ENCODE measurements around the gene FCSK.
A peak's percentile ranks its signal among the peaks of the same experiment; 100 is the strongest.
"Not testable (repeated sequence)": the region's sequence is repeated elsewhere in the genome, so short reads cannot be mapped to it uniquely, and the experiment has no call there.

Gene FCSK

DNA sequence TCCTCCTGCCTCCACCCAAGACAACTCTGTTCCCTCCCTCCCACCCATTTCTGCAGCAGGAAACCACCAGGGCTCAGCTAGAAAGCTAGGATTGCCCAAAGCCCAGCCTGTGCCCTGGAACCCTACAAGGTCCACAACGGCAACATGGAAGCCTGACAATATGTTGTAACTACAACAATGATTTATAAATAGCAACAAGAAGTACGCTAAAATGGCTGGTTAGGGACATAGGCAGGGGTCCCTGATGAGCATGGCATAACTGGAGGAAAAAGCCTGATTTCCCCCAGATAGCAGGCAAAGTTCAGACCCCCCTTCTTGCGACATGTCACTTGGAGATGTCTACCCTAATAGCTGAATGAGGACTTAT, 22.1 kb upstream of the FCSK start:
- no peak for DNase-seq (ENCODE audit: low spot score)

DNA sequence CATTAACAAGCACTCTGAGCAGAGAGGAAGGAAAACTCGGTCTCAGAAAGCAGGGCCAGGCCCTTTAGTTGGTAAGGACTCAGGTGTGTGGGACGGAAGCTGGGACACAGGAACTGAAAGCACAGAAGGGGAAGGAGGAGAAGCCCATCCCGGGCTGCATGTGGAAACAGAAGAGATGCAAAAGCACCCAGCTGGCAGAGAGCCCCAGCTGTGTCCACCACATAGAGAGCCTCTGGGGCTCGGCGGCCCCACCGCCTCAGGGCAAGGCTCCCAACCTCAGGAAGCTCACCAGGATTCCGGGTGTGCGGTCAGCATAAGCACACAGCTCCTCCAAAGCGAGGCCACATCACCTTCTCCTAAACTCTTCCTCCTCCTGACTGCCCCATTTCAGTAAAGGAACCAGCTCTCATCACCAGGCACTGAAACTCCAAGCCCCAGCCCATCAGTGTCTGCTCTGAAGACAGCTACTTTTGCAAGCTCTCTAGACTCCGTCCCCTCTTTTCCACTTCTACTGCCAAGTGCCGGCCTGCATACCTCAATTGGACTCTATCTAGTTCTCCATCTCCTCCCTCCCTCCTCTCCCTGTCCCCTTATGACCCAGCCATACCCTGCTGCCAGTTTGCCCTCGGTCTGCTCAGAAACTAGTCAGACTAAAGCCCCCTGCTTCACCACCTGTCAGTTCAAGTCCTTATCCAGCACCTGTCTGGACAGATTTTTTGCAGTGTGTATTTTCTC, 21.5 kb upstream of the FCSK start:
- DNase-seq (ENCODE audit: low spot score), result no peak

DNA sequence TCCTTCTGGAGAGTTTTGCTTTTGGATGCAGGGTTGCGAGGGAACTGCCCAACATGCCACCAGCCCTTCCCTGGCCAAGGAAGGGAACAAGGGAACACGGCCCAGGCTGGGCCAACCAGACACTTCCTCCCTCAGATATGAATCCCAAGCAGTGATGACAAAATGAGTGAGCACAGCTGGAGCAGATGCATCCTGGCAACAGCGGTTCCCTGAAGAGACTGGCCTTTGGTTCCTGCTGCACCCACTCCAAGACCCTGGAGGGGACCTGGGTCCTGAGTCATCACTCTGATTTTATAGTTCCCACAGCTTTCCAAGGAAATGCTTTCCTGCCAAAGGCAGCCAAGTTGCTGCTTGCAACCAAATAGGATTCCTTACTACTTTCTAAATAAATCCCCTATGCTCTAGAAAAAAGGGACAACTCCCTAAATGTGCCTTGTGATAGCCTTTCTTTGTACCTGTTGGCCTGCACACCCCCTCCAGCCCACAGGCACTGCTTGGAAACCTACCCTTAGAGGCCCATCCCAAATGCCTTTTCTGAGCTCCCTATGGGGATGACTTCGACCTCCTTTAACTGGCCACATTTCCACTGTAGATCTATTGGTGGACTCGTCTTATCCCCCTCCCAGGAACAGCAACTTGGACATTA, 20.8 kb upstream of the FCSK start:
- DNase-seq (ENCODE audit: low spot score), result peak; percentile 36

DNA sequence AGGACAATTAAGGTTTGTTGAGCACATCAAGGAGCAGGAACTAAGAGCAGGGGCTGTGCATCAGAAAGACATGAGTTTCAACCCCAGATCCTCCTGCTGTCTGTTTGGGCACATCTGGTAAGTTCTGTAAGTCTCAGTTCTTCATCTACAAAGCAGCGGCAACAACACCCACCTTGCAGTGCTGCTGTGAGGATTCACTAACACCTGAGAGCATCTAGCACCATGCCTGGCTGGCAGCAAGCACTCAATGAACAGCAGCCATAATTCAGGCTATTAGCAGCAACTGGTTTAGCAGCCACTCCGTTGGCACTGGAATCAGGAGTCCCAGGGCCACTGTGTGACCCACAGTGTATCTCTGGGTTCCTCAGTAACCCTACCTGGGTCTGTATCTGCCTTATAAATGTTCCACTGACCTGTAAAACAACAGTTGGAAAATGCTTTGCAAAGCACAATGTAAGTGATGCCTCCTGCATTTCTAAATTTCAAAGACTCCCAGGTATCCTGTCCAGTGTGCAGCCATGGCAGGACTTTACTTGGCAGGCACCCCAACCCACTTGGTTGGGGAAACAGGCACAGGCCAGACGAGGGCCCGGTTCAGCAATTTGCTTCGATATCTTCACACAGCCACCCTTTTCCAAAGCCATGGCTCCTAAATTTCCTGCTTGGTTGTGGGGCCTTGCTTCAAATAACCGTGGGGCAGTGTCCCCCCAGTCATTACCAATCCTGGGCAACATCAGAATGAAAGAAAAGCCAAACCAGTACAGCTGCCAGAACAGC, 19.7 kb upstream of the FCSK start:
- peak; percentile 33 for DNase-seq (ENCODE audit: low spot score)

DNA sequence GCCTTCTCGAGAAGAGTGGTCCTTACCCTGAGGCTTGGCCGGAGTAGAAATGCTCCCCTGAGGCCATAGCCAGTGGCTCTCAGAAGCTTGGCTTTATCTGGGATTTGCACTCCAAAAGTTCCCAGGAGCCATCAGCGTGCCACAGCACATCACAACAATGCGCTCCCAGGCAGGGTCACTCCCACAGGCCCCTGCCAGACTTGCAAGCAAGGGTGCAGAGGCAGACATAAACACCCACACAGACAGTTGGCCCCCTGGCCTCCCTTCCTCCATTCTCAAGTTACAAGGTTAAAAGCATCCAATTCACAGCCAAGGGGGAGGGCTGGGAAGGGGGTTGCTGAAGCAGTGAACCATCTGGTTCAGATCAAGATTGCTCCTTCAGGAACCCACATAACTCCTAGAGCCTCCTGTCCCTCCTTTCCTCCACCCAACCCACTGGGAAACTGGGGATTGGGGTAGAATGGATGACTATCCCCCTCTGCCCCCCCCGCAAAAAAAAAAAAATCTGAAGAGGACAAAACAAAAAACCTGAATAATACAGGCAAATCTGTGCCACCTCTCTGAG, 17.3 kb upstream of the FCSK start:
- DNase-seq (ENCODE audit: low spot score), result peak; percentile 72

DNA sequence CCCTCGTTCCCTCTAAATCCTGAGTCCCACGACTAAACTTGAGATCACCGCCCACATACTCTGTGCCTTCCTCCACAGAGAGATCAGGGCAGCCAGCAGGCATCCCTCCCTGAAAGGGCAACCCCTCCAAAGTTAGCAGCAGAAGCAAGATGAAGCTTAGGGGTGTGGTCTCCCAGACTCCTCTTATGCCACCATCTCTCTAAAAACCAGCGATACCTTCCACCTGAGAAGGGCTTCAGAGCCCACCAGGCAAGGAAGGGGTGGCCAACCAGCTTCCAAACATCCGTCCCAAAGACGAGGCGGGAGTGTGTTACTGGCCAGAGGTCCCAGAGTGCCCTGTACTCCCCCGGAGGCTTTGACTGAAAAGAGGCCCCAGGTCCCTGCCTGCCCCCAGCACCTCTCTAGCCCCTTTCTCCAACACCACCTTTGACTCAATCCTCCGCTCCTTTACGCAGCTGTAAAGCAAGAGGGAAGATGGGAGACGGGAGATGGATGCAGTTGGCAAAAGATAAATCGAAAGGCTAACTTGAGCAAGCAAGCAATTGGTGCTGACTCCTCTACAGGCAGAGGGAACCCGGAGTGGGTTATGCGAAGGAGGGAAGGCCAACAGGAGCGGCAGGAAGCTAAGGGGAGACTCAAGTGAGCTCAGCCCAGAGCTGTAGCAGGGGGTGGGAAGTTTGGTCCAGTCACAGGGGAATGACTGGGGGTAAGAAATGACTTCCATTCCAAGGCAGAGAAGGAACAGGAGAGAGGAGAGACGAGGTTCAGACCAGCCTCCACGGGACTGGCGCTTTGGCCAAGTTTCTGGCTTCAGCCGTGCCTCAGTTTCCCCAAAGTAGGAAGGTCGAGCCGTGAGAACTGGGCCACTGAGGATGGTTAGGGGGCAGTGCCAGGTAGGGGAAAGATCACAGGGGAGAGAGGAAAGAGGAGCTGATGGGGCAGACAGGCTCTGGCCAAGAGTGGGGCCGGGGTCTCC, 16.5 kb upstream of the FCSK start:
- DNase-seq (ENCODE audit: low spot score), result no peak

DNA sequence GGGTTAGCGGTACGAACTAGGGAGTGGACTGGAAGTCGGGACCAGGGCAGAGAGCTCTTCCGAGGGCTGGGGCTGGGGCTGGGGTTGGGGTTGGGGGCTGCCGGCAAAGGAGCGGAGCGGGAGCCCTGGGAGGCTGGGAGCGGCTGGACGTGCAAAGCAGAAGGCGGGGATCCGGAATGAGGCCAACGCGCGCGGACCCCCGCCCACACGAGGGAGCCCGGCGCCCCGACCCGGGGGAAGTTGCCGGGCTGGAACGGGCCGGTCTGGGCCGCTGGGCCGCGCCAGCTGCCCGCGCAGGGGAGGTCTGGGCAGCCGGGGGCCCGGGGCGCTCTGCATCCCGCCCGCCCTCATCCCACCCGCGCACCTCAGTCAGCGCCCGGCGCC, 15.8 kb upstream of the FCSK start:
- DNase-seq (ENCODE audit: low spot score), result peak; percentile 77

DNA sequence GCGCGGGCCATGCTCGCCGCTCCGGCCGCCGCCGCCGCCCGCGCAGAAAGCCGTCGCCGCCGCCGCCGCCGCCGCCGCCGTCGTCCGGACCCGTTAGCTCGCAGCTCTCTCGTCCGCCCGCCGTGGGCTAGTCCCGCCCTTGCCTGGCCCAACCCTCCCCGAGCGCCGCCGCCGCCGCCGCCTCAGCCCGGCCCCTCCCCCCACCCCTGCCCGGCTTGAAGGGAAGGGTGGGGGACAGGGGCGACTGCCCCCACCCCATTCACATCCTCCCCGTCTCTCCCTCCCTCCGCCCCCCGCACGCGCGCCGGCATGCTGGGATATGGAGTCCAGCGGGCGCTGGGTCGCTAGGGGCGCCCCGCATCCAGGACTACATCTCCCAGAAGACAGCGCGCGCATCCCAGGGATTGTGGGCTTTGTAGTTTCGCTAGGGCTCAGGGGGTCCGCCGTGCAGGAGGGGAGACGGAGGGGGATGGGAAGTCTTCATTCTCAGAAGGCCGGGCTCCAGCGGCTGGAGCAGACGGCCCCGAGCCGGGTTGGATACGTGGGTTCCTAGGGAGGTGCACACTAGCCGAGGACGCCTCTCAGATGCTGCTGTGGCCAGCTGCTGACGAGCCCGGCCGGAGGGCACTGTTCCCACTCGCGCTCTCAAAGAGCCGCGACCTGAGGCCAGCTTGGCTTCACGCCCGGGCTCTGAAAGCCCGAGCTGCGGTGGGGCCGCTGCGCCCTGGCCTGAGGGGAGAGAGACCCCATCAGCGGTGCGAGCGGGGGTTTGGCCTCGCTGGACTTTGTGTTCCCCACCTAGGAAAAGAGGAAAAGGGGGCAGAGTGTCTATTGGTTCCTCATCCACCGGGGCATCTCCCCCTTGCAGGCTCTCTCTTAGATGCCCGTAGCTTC, 15.2 kb upstream of the FCSK start, which contains the start of gene ST3GAL2:
ST3GAL2 (minus strand) TSS at position 132 of the 894 bp plus-strand sequence. CDS start 40,570 bp downstream, outside the sequence.
- DNase-seq (ENCODE audit: low spot score), result peak; percentile 98

DNA sequence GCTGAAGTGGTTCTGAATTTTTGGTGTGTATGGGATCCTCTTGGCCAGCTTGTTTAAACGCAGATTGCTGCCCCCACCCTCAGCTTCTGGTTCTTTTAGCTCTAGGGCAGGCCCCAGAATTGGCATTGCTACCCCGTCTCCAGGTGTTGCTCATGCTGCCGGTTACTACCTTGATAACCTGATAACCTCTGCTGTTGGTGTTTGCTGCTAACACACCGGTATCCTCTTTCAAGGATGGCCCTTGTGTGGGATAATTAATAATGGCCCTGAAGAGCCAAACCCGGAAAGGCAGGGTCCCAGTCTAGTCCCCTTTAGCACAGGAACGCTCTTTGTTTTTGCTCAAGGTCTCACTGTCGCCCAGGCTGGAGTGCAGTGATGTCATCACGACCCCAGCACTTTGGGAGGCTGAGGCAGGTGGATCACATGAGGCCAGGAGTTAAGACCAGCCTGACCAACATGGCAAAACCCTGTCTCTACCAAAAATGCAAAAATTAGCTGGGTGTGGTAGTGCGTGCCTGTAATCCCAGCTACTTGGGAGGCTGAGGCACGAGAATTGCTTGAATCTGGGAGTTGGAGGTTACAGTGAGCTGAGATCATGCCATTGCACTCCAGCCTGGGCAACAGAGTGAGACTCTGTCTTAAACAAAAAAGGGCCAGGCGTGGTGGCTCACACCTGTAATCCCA, 14.2 kb upstream of the FCSK start:
- DNase-seq (ENCODE audit: low spot score), result no peak

DNA sequence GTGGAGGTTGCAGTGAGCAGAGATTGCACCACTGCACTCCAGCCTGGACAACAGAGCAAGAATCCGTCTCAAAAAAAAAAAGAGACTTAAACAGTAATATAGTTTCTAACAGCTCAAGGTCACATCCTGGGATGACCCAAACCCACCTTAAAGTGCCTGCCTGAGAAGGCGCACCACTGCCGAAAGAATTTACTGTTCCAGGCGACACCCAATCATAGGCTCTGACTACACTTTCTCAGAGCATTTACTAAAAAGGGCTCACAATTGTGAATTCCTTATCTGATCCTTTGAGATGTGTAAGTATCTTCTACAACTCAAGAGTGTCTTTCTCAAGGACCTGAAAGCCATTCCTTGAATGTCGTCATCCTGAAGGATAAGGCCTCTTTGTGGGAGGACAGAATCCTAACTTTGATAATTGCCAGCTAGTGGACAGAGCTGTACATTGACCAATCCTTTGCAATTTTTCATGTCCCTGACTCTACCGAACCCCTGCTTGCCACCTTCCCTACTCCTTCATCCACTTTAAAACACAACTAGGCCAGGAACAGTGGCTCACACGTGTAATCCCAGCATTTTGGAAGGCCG, 12.9 kb upstream of the FCSK start:
- DNase-seq (ENCODE audit: low spot score), result no peak

DNA sequence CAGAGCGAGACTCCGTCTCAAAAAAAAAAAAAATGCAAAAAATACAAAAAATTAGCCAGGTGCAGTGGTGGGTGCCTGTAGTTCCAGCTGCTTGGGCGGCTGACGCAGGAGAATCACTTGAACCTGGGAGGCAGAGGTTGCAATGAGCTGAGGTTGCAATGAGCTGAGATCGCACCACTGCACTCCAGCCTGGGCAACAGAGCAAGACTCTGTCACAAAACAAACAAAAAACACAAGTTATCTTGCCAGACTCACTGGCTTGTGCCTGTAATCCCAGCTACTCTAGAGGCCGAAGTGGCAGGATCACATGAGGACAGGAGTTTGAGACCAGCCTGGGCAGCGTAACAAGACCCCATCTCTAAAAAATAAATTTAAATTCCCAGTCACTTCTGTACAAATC, 12.1 kb upstream of the FCSK start:
- no peak for DNase-seq (ENCODE audit: low spot score)

DNA sequence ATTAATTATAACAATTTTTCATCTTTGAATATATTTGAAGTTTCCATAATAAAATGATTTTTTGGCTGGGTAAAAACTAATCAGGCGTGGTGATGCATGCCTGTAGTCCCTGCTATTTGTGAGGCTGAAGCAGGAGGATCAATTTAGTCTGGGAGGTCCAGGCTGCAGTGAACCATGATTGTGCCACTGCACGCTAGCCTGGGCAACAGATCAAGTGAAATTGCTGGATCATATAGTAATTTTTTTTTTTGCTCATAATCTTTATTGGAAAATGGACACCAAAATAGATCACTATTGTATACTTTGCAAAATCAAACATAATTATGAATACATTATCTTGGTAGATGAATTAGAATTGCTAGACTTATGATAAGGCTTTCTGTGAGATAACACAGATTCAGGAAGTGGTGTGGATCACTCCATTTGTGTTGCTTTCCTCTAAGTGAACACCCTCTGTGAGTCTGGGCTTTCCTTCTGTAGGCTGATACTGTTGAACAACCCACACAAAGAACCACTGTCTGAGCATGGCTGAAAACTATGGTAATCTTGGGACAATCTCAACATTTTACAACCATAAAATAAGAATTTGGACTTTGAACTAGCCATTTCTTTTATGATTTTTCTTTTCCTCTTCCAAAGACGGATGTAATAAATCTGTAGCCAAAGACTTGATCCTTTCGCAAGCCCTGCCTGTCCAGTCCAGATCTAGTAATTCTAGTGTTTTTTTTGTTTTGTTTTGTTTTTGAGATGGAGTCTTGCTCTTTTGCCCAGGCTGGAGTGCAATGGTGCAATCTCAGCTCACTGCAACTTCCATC, 9.9 kb upstream of the FCSK start:
- no peak for DNase-seq (ENCODE audit: low spot score)

DNA sequence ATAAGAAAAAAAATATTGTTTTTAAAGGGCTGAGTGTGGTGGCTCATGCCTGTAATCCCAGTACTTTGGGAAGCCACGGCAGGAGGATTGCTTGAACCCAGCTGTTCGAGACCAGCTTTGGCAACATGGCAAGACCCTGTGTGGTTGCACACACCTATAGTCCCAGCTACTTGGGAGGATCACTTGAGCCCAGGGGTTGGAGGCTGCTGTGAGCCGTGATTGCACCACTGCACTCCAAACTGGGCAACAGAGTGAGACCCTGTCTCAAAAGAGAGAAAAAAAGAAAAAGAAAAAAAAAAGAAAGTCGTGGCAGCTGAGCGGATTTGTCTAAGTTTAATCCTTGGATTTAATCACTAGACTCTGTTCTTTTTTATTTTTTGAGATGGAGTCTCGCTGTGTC, 6.3 kb upstream of the FCSK start:
- DNase-seq (ENCODE audit: low spot score), result no peak

DNA sequence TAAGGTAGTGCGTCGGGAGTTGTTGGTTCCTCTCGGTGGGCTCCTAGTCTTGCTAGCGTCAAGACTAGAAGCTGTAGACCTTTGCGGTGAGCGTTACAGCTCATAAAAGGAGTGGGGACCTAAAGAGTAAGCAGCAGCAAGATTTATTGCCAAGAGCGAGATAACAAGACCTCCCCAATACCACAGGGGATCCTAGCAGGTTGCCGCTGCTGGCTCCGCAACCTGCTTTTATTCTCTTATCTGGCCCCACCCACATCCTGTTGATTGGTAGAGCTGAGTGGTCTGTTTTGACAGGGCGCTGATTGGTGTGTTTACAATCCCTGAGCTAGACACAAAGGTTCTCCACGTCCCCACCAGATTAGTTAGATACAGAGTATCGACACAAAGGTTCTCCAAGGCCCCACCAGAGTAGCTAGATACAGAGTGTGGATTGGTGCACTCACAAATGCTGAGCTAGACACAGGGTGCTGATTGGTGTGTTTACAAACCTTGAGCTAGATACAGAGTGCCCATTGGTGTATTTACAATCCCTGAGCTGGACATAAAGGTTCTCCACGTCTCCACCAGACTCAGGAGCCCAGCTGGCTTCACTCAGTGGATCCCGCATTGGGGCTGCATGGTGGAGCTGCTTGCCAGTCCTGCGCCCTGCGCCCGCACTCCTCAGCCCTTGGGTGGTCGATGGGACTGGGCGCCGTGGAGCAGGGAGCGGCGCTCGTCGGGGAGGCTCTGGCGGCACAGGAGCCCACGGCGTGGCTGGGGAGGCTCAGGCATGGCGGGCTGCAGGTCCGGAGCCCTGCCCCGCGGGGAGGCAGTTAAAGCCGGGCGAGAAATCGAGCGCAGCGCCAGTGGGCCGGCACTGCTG, 4.0 kb upstream of the FCSK start:
- DNase-seq (ENCODE audit: low spot score), result not testable (repeated sequence)

DNA sequence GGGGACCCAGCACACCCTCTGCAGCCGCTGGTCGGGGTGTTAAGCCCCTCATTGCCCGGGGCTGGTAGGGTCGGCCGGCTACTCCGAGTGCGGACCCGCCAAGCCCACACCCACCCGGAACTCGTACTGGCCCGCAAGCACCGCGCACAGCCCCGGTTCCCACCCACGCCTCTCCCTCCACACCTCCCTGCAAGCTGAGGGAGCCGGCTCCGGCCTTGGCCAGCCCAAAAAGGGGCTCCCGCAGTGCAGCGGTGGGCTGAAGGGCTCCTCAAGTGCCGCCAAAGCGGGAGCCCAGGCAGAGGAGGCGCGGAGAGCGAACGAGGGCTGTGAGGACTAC, 3.4 kb upstream of the FCSK start:
- DNase-seq (ENCODE audit: low spot score), result not testable (repeated sequence)

DNA sequence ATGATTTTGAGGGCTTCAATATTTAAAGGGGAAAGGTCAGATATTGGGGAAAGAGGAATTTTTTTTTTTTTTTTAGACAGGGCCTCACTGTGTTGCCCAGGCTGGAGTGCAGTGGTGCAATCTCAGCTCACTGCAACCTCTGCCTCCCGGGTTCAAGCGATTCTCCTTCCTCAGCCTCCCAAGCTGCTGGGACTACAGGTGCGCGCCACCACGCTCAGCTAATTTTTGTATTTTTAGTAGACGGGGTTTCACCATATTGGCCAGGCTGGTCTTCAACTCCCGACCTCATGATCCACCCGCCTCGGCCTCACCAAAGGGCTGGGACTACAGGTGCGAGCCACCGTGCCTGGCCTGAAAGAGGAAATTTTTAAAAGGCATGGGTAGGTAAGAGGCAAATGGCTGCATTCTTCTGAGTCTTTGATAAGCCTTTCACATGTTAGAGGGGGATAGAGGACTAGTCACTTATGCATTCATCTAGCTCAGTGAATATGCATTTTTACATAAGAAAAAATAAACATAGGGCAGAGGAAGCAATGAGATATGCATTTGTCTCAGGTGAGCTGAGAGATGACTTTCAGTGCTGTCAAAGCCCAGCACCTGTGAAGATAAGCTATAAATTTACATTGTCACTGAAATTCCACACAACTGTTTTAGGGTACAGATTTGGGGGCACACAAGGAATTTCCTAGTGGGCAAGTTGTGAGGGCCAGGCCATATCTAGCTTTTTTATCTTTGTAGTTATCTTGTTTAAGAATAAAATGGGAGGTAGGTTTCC, 1.1 kb upstream of the FCSK start:
- no peak for DNase-seq (ENCODE audit: low spot score)

DNA sequence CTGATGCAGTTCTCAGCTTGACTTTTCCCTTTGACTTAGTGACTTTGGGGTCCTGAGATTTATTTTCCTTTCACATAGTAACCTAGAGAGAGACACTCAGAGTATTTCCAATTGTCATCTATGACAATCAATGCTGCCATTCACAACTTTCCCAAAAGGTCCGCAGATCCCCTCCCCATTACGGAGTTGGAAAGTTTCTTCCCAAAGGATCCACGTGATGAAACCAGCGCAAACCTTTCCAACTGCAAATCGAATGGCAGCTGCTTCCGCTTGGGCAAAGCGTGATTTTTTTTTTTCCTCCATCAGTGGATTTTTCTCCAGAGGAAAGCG, 538 bp upstream of the FCSK start:
- DNase-seq (ENCODE audit: low spot score), result no peak
